ENCODE data around the gene POLK. TPM values are rescaled to one million over a fixed set of nuclear protein-coding genes. Genes with fewer than 3 reads are reported as not detected.

POLK gene
- total RNA-seq, 4 donors from 2014 or later = 23.9 to 35.8 (median 27.8) TPM

GRCh38 chr5:75534734-75535133 is 23.0 kb downstream of the POLK start:
- DNase-seq (no peak), ATAC-seq (no peak)
- H3K4me1 ChIP-seq = peaks cover 17 to 23% of the 10 kb centered on the region in 2 donors
- intact Hi-C loops (cut with DNase I; ENCODE audit: low total_unique reads) (no loop called here), in situ Hi-C loops (cut with MboI; ENCODE audit: low sequenced_read_pairs in 4 of 4) (no loop called here)
- H3K27ac ChIP-seq = no peak overlapping the region
- H3K36me3 ChIP-seq = no peaks in the 10 kb centered on the region
- TF ChIP-seq CTCF (IDR thresholded peaks at IDR 0.05 in 4 of 5, conservative IDR thresholded peaks at IDR 0.05 in 1 of 5) = no peak
- TF ChIP-seq POLR2A (IDR thresholded peaks at IDR 0.05) = no peak
- no peak overlapping the region for H3K4me3 ChIP-seq
- H3K27me3 ChIP-seq = no peaks in the 10 kb centered on the region
- no peaks in the 10 kb centered on the region for H3K9me3 ChIP-seq

GRCh38 chr5:75536147-75536546 is 24.5 kb downstream of the POLK start:
- in situ Hi-C loops (cut with MboI; ENCODE audit: low sequenced_read_pairs in 4 of 4) = no loop called here
- no peaks in the 10 kb centered on the region for H3K9me3 ChIP-seq
- intact Hi-C loops (cut with DNase I; ENCODE audit: low total_unique reads) = no loop called here
- no peak for TF ChIP-seq CTCF (IDR thresholded peaks at IDR 0.05 in 4 of 5, conservative IDR thresholded peaks at IDR 0.05 in 1 of 5)
- no peak for TF ChIP-seq POLR2A (IDR thresholded peaks at IDR 0.05)
- H3K4me1 ChIP-seq = peaks cover 20 to 23% of the 10 kb centered on the region in 2 donors
- no peaks in the 10 kb centered on the region for H3K27me3 ChIP-seq
- no peak overlapping the region for H3K27ac ChIP-seq
- ATAC-seq = no peak
- no peak overlapping the region for H3K4me3 ChIP-seq
- no peak for DNase-seq
- H3K36me3 ChIP-seq = no peaks in the 10 kb centered on the region

DNA sequence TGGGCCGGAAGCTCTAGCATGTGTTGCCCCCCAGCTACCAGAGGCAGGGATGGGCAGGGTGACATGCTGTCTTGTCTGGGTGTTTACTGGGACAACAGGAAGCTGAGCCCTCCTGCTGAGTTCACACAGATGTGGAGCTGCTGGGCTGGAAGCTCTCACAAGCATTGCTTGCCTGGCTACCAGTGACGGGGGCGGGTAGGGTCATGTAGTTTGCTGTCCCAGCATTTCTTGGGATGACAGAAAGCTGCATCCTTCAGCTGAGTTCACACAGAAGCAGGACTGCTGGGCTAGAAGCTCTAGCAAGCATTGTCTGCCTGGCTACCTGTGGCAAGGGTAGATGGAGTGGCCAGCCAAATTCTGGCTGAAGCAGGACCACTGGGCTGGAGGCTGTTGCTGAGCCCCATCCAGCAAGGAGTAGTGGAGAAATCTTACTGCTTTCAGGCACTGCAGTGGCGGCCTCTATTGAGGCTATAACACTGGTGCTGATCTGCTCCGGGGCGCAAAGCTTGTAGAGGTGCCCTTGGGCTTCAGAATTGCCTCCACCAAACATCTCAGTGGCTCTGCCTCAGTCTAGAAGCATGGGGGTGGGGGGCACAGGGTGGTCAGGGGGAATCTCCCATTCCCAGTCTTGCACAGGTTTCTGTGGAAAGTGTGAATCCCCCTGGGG is 25.1 kb downstream of the POLK start:
- in situ Hi-C loops (cut with MboI; ENCODE audit: low sequenced_read_pairs in 4 of 4) = no loop called here
- Histone ChIP-seq H3K4me1 (peaks cover 20 to 23% of the 10 kb centered on the region in 2 donors), H3K27ac (no peak overlapping the region), H3K9me3 (no peaks in the 10 kb centered on the region), H3K4me3 (no peak overlapping the region), H3K36me3 (no peaks in the 10 kb centered on the region), H3K27me3 (no peaks in the 10 kb centered on the region)
- intact Hi-C loops (cut with DNase I; ENCODE audit: low total_unique reads) = no loop called here
- DNase-seq = no peak
- TF ChIP-seq POLR2A (IDR thresholded peaks at IDR 0.05) = no peak
- no peak for TF ChIP-seq CTCF (IDR thresholded peaks at IDR 0.05 in 4 of 5, conservative IDR thresholded peaks at IDR 0.05 in 1 of 5)
- no peak for ATAC-seq

GRCh38 chr5:75538211-75538610 is 26.5 kb downstream of the POLK start:
- DNase-seq (no peak), ATAC-seq (no peak)
- no peaks in the 10 kb centered on the region for H3K9me3 ChIP-seq
- no peak overlapping the region for H3K4me3 ChIP-seq
- H3K4me1 ChIP-seq = peaks cover 20 to 23% of the 10 kb centered on the region in 2 donors
- H3K36me3 ChIP-seq = no peaks in the 10 kb centered on the region
- TF ChIP-seq CTCF (IDR thresholded peaks at IDR 0.05 in 4 of 5, conservative IDR thresholded peaks at IDR 0.05 in 1 of 5) (no peak), POLR2A (IDR thresholded peaks at IDR 0.05) (no peak)
- intact Hi-C loops (cut with DNase I; ENCODE audit: low total_unique reads) (no loop called here), in situ Hi-C loops (cut with MboI; ENCODE audit: low sequenced_read_pairs in 4 of 4) (no loop called here)
- no peaks in the 10 kb centered on the region for H3K27me3 ChIP-seq
- H3K27ac ChIP-seq = no peak overlapping the region

- peaks cover 8 to 14% of the 10 kb centered on the region in 2 donors for H3K4me1 ChIP-seq
- H3K27ac ChIP-seq = no peak overlapping the region
- intact Hi-C loops (cut with DNase I; ENCODE audit: low total_unique reads) = no loop called here
- H3K4me3 ChIP-seq = no peak overlapping the region
- H3K27me3 ChIP-seq = no peaks in the 10 kb centered on the region
- TF ChIP-seq POLR2A (IDR thresholded peaks at IDR 0.05) (no peak), CTCF (IDR thresholded peaks at IDR 0.05 in 4 of 5, conservative IDR thresholded peaks at IDR 0.05 in 1 of 5) (no peak)
- no peak for DNase-seq
- no peaks in the 10 kb centered on the region for H3K36me3 ChIP-seq
- H3K9me3 ChIP-seq = no peaks in the 10 kb centered on the region
- in situ Hi-C loops (cut with MboI; ENCODE audit: low sequenced_read_pairs in 4 of 4) = no loop called here
- no peak for ATAC-seq
These were observed 33.4 kb downstream of the POLK start for GRCh38 chr5:75545131-75545530.

All from gastrocnemius medialis (tissue), 4 donors.